Endodermal cell (in vitro differentiated cells): ENCODE measurements around the gene IFNA5. TPM values are rescaled to one million over a fixed set of nuclear protein-coding genes. Genes with fewer than 3 reads are reported as not detected.

ENCODE experiments used
- DNase-seq: peaks from one replicate; pipeline ENCODE4 v3.0.0-alpha.2; 2017
- H3K27ac ChIP-seq: 2 replicates; pipeline ENCODE4 v1.5.1; 2013; ENCODE audit warnings: mild to moderate bottlenecking, low read depth, low read length, moderate library complexity
- H3K27me3 ChIP-seq: 2 replicates; pipeline ENCODE4 v1.6.1; 2013; ENCODE audit warnings: mild to moderate bottlenecking, low read length, moderate library complexity; ENCODE audit not compliant: insufficient read depth, control insufficient read depth, poor library complexity, severe bottlenecking
- H3K36me3 ChIP-seq: 2 replicates; pipeline ENCODE4 v1.7.0; 2013; ENCODE audit warnings: mild to moderate bottlenecking, low read length, moderate library complexity; ENCODE audit not compliant: control insufficient read depth, insufficient read depth
- H3K4me1 ChIP-seq: one replicate; pipeline ENCODE4 v1.7.0; 2013; ENCODE audit warnings: low read length; ENCODE audit not compliant: control insufficient read depth, insufficient read depth
- H3K4me3 ChIP-seq: 2 replicates; pipeline ENCODE4 v1.5.1; 2013; ENCODE audit warnings: mild to moderate bottlenecking, low read length, moderate library complexity
- H3K9ac ChIP-seq: 2 replicates; pipeline ENCODE4 v1.6.1; 2013; ENCODE audit warnings: mild to moderate bottlenecking, low read length, moderate library complexity; ENCODE audit not compliant: poor library complexity, severe bottlenecking; ENCODE audit errors: extremely low read depth
- H3K9me3 ChIP-seq: 2 replicates; pipeline ENCODE4 v1.6.1; 2013; ENCODE audit warnings: mild to moderate bottlenecking, low read length, moderate library complexity; ENCODE audit not compliant: control insufficient read depth
- H3K27ac Mint-ChIP-seq: 2 replicates; pipeline ENCODE4 v1.8.0; 2020; ENCODE audit warnings: mixed read lengths
- H3K27me3 Mint-ChIP-seq: 2 replicates; pipeline ENCODE4 v1.8.0; 2021; ENCODE audit warnings: mild to moderate bottlenecking, mixed read lengths; ENCODE audit not compliant: insufficient read depth
- H3K36me3 Mint-ChIP-seq: 2 replicates; pipeline ENCODE4 v1.8.0; 2020; ENCODE audit warnings: low read depth, mixed read lengths
- H3K4me1 Mint-ChIP-seq: 2 replicates; pipeline ENCODE4 v1.8.0; 2020; ENCODE audit warnings: mixed read lengths
- H3K4me3 Mint-ChIP-seq: 2 replicates; pipeline ENCODE4 v1.8.0; 2020; ENCODE audit warnings: mild to moderate bottlenecking, moderate library complexity, mixed read lengths
- H3K9me3 Mint-ChIP-seq: 2 replicates; pipeline ENCODE4 v1.8.0; 2020; ENCODE audit warnings: mild to moderate bottlenecking, mixed read lengths
- CTCF ChIP-seq: fragments of 200-600 bp; sonication (generic); conservative IDR thresholded peaks from 2 replicates; pipeline ENCODE4 v1.5.0; 2021; ENCODE audit warnings: antibody characterized with exemption, mild to moderate bottlenecking
- WGBS, 2 experiments: methylation state at CpG; one replicate each; pipeline versions ENCODE4 v1.1.5 to v1.1.7; 2013; ENCODE audit warnings: missing lambda C conversion rate in 2 of 2, mixed read lengths in 1 of 2; ENCODE audit not compliant: insufficient coverage in 1 of 2, insufficient read length in 1 of 2; 5-methylcytosine and 5-hydroxymethylcytosine counted together
- total RNA-seq, 2 donors: library from RNA; stranded (reverse); fragmentation: NEBNext Ultra II Directional in 1 of 2; extraction: Animal tissue kit (Norgen Biotek cat#: 25700) in 1 of 2; gene quantifications; 2 replicates in 1 of 2; 3 replicates in 1 of 2; pipeline ENCODE4 v1.2.1, GENCODE V29; 2021

Gene IFNA5
- total RNA-seq, 2 donors from 2014 or later, result not detected

- peaks cover 33% of the 10 kb centered on the region for H3K36me3 ChIP-seq
- no peaks in the 10 kb centered on the region for H3K4me1 Mint-ChIP-seq
- H3K4me3 ChIP-seq, result no peak overlapping the region
- no peak for TF ChIP-seq CTCF
- H3K9me3 Mint-ChIP-seq, result no peaks in the 10 kb centered on the region
- H3K27me3 ChIP-seq, result no peaks in the 10 kb centered on the region
- peaks cover 15% of the 10 kb centered on the region for H3K36me3 Mint-ChIP-seq
- no peaks in the 10 kb centered on the region for H3K9me3 ChIP-seq
- H3K27ac ChIP-seq, result no peak overlapping the region
- 94 to 100% methylated on average over 4 of the region's 4 CpGs for whole genome bisulfite sequencing, 2 experiments
- no peak overlapping the region for H3K9ac ChIP-seq
- H3K27me3 Mint-ChIP-seq, result no peaks in the 10 kb centered on the region
- no peak for DNase-seq
- no peaks in the 10 kb centered on the region for H3K4me1 ChIP-seq
- H3K4me3 Mint-ChIP-seq, result no peak overlapping the region
- H3K27ac Mint-ChIP-seq, result no peak overlapping the region
Measured at GRCh38 chr9:21324047-21324446, 18.9 kb upstream of the IFNA5 start.

- Mint-ChIP-seq H3K27me3 (peaks cover under 1% of the 10 kb centered on the region), H3K4me1 (no peaks in the 10 kb centered on the region), H3K27ac (no peak overlapping the region), H3K4me3 (no peak overlapping the region), H3K9me3 (no peaks in the 10 kb centered on the region), H3K36me3 (peaks cover 15% of the 10 kb centered on the region)
- H3K9me3 ChIP-seq, result no peaks in the 10 kb centered on the region
- no peak overlapping the region for H3K4me3 ChIP-seq
- 94 to 100% methylated on average over 4 to 5 of the region's 5 CpGs for WGBS, 2 experiments
- H3K27ac ChIP-seq, result no peak overlapping the region
- H3K9ac ChIP-seq, result no peak overlapping the region
- no peaks in the 10 kb centered on the region for H3K4me1 ChIP-seq
- no peaks in the 10 kb centered on the region for H3K27me3 ChIP-seq
- no peak for TF ChIP-seq CTCF
- peaks cover 29% of the 10 kb centered on the region for H3K36me3 ChIP-seq
- DNase-seq, result no peak
Measured at GRCh38 chr9:21322911-21323461, 17.9 kb upstream of the IFNA5 start.

GRCh38 chr9:21320465-21320864 lies 15.4 kb upstream of the IFNA5 start:
- TF ChIP-seq CTCF, result no peak
- Mint-ChIP-seq H3K27me3 (peaks cover 24% of the 10 kb centered on the region), H3K36me3 (peaks cover 15% of the 10 kb centered on the region), H3K4me3 (no peak overlapping the region), H3K27ac (no peak overlapping the region), H3K4me1 (no peaks in the 10 kb centered on the region), H3K9me3 (no peaks in the 10 kb centered on the region)
- Histone ChIP-seq H3K27ac (no peak overlapping the region), H3K9me3 (no peaks in the 10 kb centered on the region), H3K27me3 (peaks cover 18% of the 10 kb centered on the region), H3K4me3 (no peak overlapping the region), H3K9ac (no peak overlapping the region), H3K36me3 (peaks cover 24% of the 10 kb centered on the region), H3K4me1 (no peaks in the 10 kb centered on the region)
- WGBS, 2 experiments, result 96 to 100% methylated on average over 2 of the region's 2 CpGs
- DNase-seq, result no peak
